ENCODE data around the gene ADAMTSL1.

ADAMTSL1 gene

GRCh38 chr9:18579536-18579935, 105.6 kb downstream of the ADAMTSL1 start:
- DNase-seq (ENCODE audit: low read depth), result no peak
- H3K4me3 ChIP-seq (ENCODE audit: low read length), result no peak overlapping the region
- TF ChIP-seq CTCF (conservative IDR thresholded peaks at IDR 0.05; ENCODE audit: low read length), result no peak

GRCh38 chr9:18580151-18580550, 106.2 kb downstream of the ADAMTSL1 start:
- peak; percentile 46 for DNase-seq (ENCODE audit: low read depth)
- no peak for TF ChIP-seq CTCF (conservative IDR thresholded peaks at IDR 0.05; ENCODE audit: low read length)
- no peak overlapping the region for H3K4me3 ChIP-seq (ENCODE audit: low read length)

GRCh38 chr9:18585996-18586395, 112.0 kb downstream of the ADAMTSL1 start:
- no peak for TF ChIP-seq CTCF (conservative IDR thresholded peaks at IDR 0.05; ENCODE audit: low read length)
- peak; percentile 39 for DNase-seq (ENCODE audit: low read depth)
- H3K4me3 ChIP-seq (ENCODE audit: low read length), result no peak overlapping the region

- TF ChIP-seq CTCF (conservative IDR thresholded peaks at IDR 0.05; ENCODE audit: low read length), result no peak
- no peak overlapping the region for H3K4me3 ChIP-seq (ENCODE audit: low read length)
These were observed 114.0 kb downstream of the ADAMTSL1 start for GRCh38 chr9:18588002-18588401.

GRCh38 chr9:18591261-18591660, 117.3 kb downstream of the ADAMTSL1 start:
- no peak for DNase-seq (ENCODE audit: low read depth)
- TF ChIP-seq CTCF (conservative IDR thresholded peaks at IDR 0.05; ENCODE audit: low read length), result no peak
- H3K4me3 ChIP-seq (ENCODE audit: low read length), result no peak overlapping the region

More at GRCh38 chr9:18588002-18588401, 114.0 kb downstream of the ADAMTSL1 start:
- DNase-seq (ENCODE audit: low read depth), result peak; percentile 70

GRCh38 chr9:18594837-18595236, 120.9 kb downstream of the ADAMTSL1 start:
- no peak overlapping the region for H3K4me3 ChIP-seq (ENCODE audit: low read length)
- TF ChIP-seq CTCF (conservative IDR thresholded peaks at IDR 0.05; ENCODE audit: low read length), result no peak
- no peak for DNase-seq (ENCODE audit: low read depth)

GRCh38 chr9:18595597-18595996, 121.6 kb downstream of the ADAMTSL1 start:
- no peak overlapping the region for H3K4me3 ChIP-seq (ENCODE audit: low read length)
- TF ChIP-seq CTCF (conservative IDR thresholded peaks at IDR 0.05; ENCODE audit: low read length), result no peak
- DNase-seq (ENCODE audit: low read depth), result no peak
